Measurements from ENCODE around the gene FBXO21. TPM values are rescaled to one million over a fixed set of nuclear protein-coding genes. Genes with fewer than 3 reads are reported as not detected.

The FBXO21 gene
- total RNA-seq, 1 donor from 2014 or later = 69.3 TPM

- Mint-ChIP-seq H3K9me3 (peaks cover 8% of the 10 kb centered on the region), H3K4me1 (peaks cover 39% of the 10 kb centered on the region), H3K27ac (peak overlapping the region; percentile 4), H3K4me3 (no peak overlapping the region), H3K36me3 (no peaks in the 10 kb centered on the region), H3K27me3 (ENCODE audit: insufficient read depth, low read depth) (peaks cover 26% of the 10 kb centered on the region)
- Histone ChIP-seq H3K4me2 (peak overlapping the region; percentile 20), H2AFZ (replicated peaks) (no peak overlapping the region), H3K79me2 (ENCODE audit: low read depth) (no peaks in the 10 kb centered on the region), H3K4me1 (peaks cover 8% of the 10 kb centered on the region), H3K9me3 (ENCODE audit: low read depth) (no peaks in the 10 kb centered on the region), H3F3A (ENCODE audit: low read depth) (peaks cover 48% of the 10 kb centered on the region), H3K27ac (no peak overlapping the region), H3K27me3 (no peaks in the 10 kb centered on the region), H3K36me3 (no peaks in the 10 kb centered on the region), H3K4me3 (no peak overlapping the region), H4K20me1 (ENCODE audit: low read depth) (no peaks in the 10 kb centered on the region), H3K9ac (no peak overlapping the region)
- TF ChIP-seq CTCF (IDR thresholded peaks at IDR 0.05) (no peak), EZH2phosphoT487 (IDR thresholded peaks at IDR 0.05) (no peak), EZH2 (IDR thresholded peaks at IDR 0.05) (no peak)
- DNase-seq (ENCODE audit: low spot score) = no peak
Measured at GRCh38 chr12:117129391-117129790, 60.9 kb downstream of the FBXO21 start.

GRCh38 chr12:117127933-117128823 lies 62.1 kb downstream of the FBXO21 start:
- peaks cover 26% of the 10 kb centered on the region for H3K27me3 Mint-ChIP-seq (ENCODE audit: insufficient read depth, low read depth)
- no peak overlapping the region for H3K4me3 ChIP-seq
- H3K79me2 ChIP-seq (ENCODE audit: low read depth) = no peaks in the 10 kb centered on the region
- no peak for TF ChIP-seq EZH2phosphoT487 (IDR thresholded peaks at IDR 0.05)
- TF ChIP-seq EZH2 (IDR thresholded peaks at IDR 0.05) = no peak
- TF ChIP-seq CTCF (IDR thresholded peaks at IDR 0.05) = no peak
- no peaks in the 10 kb centered on the region for H4K20me1 ChIP-seq (ENCODE audit: low read depth)
- peak overlapping the region; percentile 67 for H3K4me3 Mint-ChIP-seq
- H3K36me3 ChIP-seq = no peaks in the 10 kb centered on the region
- H3F3A ChIP-seq (ENCODE audit: low read depth) = peaks cover 48% of the 10 kb centered on the region
- no peaks in the 10 kb centered on the region for H3K36me3 Mint-ChIP-seq
- peaks cover 45% of the 10 kb centered on the region for H3K4me1 Mint-ChIP-seq
- DNase-seq (ENCODE audit: low spot score) = no peak
- no peak overlapping the region for H3K27ac ChIP-seq
- H2AFZ ChIP-seq (replicated peaks) = no peak overlapping the region
- H3K9ac ChIP-seq = no peak overlapping the region
- H3K27me3 ChIP-seq = no peaks in the 10 kb centered on the region
- no peak overlapping the region for H3K4me2 ChIP-seq
- no peaks in the 10 kb centered on the region for H3K9me3 ChIP-seq (ENCODE audit: low read depth)
- peaks cover 8% of the 10 kb centered on the region for H3K4me1 ChIP-seq
- peaks cover 8% of the 10 kb centered on the region for H3K9me3 Mint-ChIP-seq
- H3K27ac Mint-ChIP-seq = peak overlapping the region; percentile 46

GRCh38 chr12:117126335-117126734 lies 63.9 kb downstream of the FBXO21 start:
- H4K20me1 ChIP-seq (ENCODE audit: low read depth) = no peaks in the 10 kb centered on the region
- no peak overlapping the region for H2AFZ ChIP-seq (replicated peaks)
- H3K4me1 ChIP-seq = peaks cover 5% of the 10 kb centered on the region
- no peak overlapping the region for H3K4me3 ChIP-seq
- Mint-ChIP-seq H3K36me3 (no peaks in the 10 kb centered on the region), H3K4me3 (no peak overlapping the region), H3K9me3 (peaks cover 8% of the 10 kb centered on the region), H3K27ac (no peak overlapping the region), H3K27me3 (ENCODE audit: insufficient read depth, low read depth) (peaks cover 26% of the 10 kb centered on the region), H3K4me1 (peaks cover 41% of the 10 kb centered on the region)
- DNase-seq (ENCODE audit: low spot score) = no peak
- TF ChIP-seq CTCF (IDR thresholded peaks at IDR 0.05) (no peak), EZH2phosphoT487 (IDR thresholded peaks at IDR 0.05) (no peak), EZH2 (IDR thresholded peaks at IDR 0.05) (no peak)
- H3K36me3 ChIP-seq = no peaks in the 10 kb centered on the region
- no peak overlapping the region for H3K4me2 ChIP-seq
- H3K27ac ChIP-seq = no peak overlapping the region
- H3K9me3 ChIP-seq (ENCODE audit: low read depth) = no peaks in the 10 kb centered on the region
- H3K79me2 ChIP-seq (ENCODE audit: low read depth) = no peaks in the 10 kb centered on the region
- H3F3A ChIP-seq (ENCODE audit: low read depth) = peaks cover 48% of the 10 kb centered on the region
- H3K27me3 ChIP-seq = no peaks in the 10 kb centered on the region
- no peak overlapping the region for H3K9ac ChIP-seq

Measured in neural progenitor cell (in vitro differentiated cells).